SK-N-SH treated with all-trans-retinoic acid at 6 μM for 48 hours (cell line): ENCODE results near the gene RXFP4.

ENCODE experiments used
- ATAC-seq: fragments of 200-7000 bp; cut with Tn5 transposase; 3 replicates; pipeline ENCODE4 v1.9.1; 2020; ENCODE audit warnings: mild to moderate bottlenecking, moderate library complexity
- ARNTL ChIP-seq: fragments of 450-650 bp; formaldehyde crosslinking; IDR thresholded peaks from 2 replicates; pipeline ENCODE4 v1.5.0; 2020; ENCODE audit warnings: low read depth, mild to moderate bottlenecking, moderate library complexity, borderline replicate concordance
- BACH2 ChIP-seq: fragments of 250-450 bp; sonication (Bioruptor Pico); IDR thresholded peaks from 2 replicates; pipeline ENCODE4 v1.9.0; 2021; ENCODE audit warnings: mild to moderate bottlenecking, borderline replicate concordance
- CSDC2 ChIP-seq: fragments of 250-450 bp; sonication (Bioruptor Pico); IDR thresholded peaks from 2 replicates; pipeline ENCODE4 v1.5.0; 2020; ENCODE audit warnings: mild to moderate bottlenecking, moderate library complexity
- CSRNP3 ChIP-seq: fragments of 250-450 bp; sonication (Bioruptor Pico); IDR thresholded peaks from 2 replicates; pipeline ENCODE4 v1.5.1; 2021; ENCODE audit warnings: mild to moderate bottlenecking, moderate library complexity
- GLIS3 ChIP-seq: fragments of 250-450 bp; sonication (Bioruptor Pico); IDR thresholded peaks from 2 replicates; pipeline ENCODE4 v1.5.0; 2020; ENCODE audit warnings: mild to moderate bottlenecking, moderate library complexity
- ISL1 ChIP-seq: fragments of 250-450 bp; sonication (Bioruptor Pico); IDR thresholded peaks from 2 replicates; pipeline ENCODE4 v2.1.2; 2022; ENCODE audit warnings: mild to moderate bottlenecking, moderate library complexity
- PPARA ChIP-seq: fragments of 250-450 bp; sonication (Bioruptor Pico); IDR thresholded peaks from 2 replicates; pipeline ENCODE4 v1.5.0; 2020; ENCODE audit warnings: mild to moderate bottlenecking, borderline replicate concordance
- SNAI2 ChIP-seq: fragments of 250-450 bp; sonication (Bioruptor Pico); IDR thresholded peaks from 2 replicates; pipeline ENCODE4 v1.5.0; 2020; ENCODE audit warnings: mild to moderate bottlenecking, moderate library complexity
- TCF4 ChIP-seq: fragments of 250-450 bp; sonication (Bioruptor Pico); IDR thresholded peaks from 2 replicates; pipeline ENCODE4 v1.8.0; 2021; ENCODE audit warnings: mild to moderate bottlenecking, moderate library complexity, borderline replicate concordance
- TOX ChIP-seq: fragments of 250-450 bp; sonication (Bioruptor Pico); IDR thresholded peaks from 2 replicates; pipeline ENCODE4 v1.8.0; 2021; ENCODE audit warnings: mild to moderate bottlenecking, moderate library complexity, borderline replicate concordance
- TSHZ2 ChIP-seq: fragments of 250-450 bp; sonication (Bioruptor Pico); IDR thresholded peaks from 2 replicates; pipeline ENCODE4 v1.5.0; 2020; ENCODE audit warnings: mild to moderate bottlenecking, moderate library complexity
- ZC3H10 ChIP-seq: fragments of 250-450 bp; sonication (Bioruptor Pico); IDR thresholded peaks from 2 replicates; pipeline ENCODE4 v1.5.1; 2021; ENCODE audit warnings: mild to moderate bottlenecking, moderate library complexity
- ZFP3 ChIP-seq: fragments of 250-450 bp; sonication (Bioruptor Pico); IDR thresholded peaks from 2 replicates; pipeline ENCODE4 v1.5.0; 2020; ENCODE audit warnings: mild to moderate bottlenecking, moderate library complexity
- ZFP30 ChIP-seq: fragments of 450-650 bp; formaldehyde crosslinking; IDR thresholded peaks from 2 replicates; pipeline ENCODE4 v1.5.0; 2022; ENCODE audit warnings: mild to moderate bottlenecking, moderate library complexity
- ZNF565 ChIP-seq: fragments of 450-650 bp; formaldehyde crosslinking; conservative IDR thresholded peaks from 2 replicates; pipeline ENCODE4 v1.5.0; 2020; ENCODE audit warnings: low read depth, mild to moderate bottlenecking, moderate library complexity
- ZNF70 ChIP-seq: fragments of 450-650 bp; formaldehyde crosslinking; IDR thresholded peaks from 2 replicates; pipeline ENCODE4 v1.5.0; 2020; ENCODE audit warnings: mild to moderate bottlenecking, moderate library complexity
- ZNF8 ChIP-seq: fragments of 450-650 bp; formaldehyde crosslinking; IDR thresholded peaks from 2 replicates; pipeline ENCODE4 v1.5.0; 2020; ENCODE audit warnings: mild to moderate bottlenecking, moderate library complexity
- TF ChIP-seq, protein P1 (sequence below): fragments of 250-450 bp; sonication (Bioruptor Pico); IDR thresholded peaks from 2 replicates; pipeline ENCODE4 v1.8.0; 2020; ENCODE audit warnings: mild to moderate bottlenecking, moderate library complexity, borderline replicate concordance
- TF ChIP-seq, protein P2 (sequence below): fragments of 250-450 bp; sonication (Bioruptor Pico); IDR thresholded peaks from 2 replicates; pipeline ENCODE4 v1.5.1; 2020; ENCODE audit warnings: low read depth, mild to moderate bottlenecking, moderate library complexity

The RXFP4 gene

GRCh38 chr1:155947741-155948140 is 6.3 kb downstream of the RXFP4 start:
- TF ChIP-seq SNAI2 (CRISPR knock-in tag) (no peak), ZFP3 (no peak), BACH2 (CRISPR knock-in tag) (no peak), ZFP30 (no peak), ARNTL (CRISPR knock-in tag) (no peak), ZNF70 (no peak)
- TF ChIP-seq, protein P1, sequence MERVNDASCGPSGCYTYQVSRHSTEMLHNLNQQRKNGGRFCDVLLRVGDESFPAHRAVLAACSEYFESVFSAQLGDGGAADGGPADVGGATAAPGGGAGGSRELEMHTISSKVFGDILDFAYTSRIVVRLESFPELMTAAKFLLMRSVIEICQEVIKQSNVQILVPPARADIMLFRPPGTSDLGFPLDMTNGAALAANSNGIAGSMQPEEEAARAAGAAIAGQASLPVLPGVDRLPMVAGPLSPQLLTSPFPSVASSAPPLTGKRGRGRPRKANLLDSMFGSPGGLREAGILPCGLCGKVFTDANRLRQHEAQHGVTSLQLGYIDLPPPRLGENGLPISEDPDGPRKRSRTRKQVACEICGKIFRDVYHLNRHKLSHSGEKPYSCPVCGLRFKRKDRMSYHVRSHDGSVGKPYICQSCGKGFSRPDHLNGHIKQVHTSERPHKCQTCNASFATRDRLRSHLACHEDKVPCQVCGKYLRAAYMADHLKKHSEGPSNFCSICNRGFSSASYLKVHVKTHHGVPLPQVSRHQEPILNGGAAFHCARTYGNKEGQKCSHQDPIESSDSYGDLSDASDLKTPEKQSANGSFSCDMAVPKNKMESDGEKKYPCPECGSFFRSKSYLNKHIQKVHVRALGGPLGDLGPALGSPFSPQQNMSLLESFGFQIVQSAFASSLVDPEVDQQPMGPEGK (CRISPR knock-in tag) = no peak
- ATAC-seq = no peak

GRCh38 chr1:155950829-155951228 is 9.4 kb downstream of the RXFP4 start:
- ATAC-seq = no peak; the same call in 1 of the 3 replicates
- TF ChIP-seq GLIS3 (no peak), SNAI2 (CRISPR knock-in tag) (no peak), TCF4 (CRISPR knock-in tag) (no peak), ZNF70 (no peak), CSRNP3 (CRISPR knock-in tag) (no peak), ISL1 (CRISPR knock-in tag) (no peak), CSDC2 (no peak), TOX (CRISPR knock-in tag) (no peak), ZNF565 (CRISPR knock-in tag) (no peak), ZC3H10 (no peak)
- TF ChIP-seq, protein P1 (CRISPR knock-in tag) = no peak

GRCh38 chr1:155951753-155952504 is 10.5 kb downstream of the RXFP4 start:
- no peak for TF ChIP-seq CSDC2
- no peak for TF ChIP-seq BACH2 (CRISPR knock-in tag)
- TF ChIP-seq GLIS3 = no peak
- TF ChIP-seq, protein P2, sequence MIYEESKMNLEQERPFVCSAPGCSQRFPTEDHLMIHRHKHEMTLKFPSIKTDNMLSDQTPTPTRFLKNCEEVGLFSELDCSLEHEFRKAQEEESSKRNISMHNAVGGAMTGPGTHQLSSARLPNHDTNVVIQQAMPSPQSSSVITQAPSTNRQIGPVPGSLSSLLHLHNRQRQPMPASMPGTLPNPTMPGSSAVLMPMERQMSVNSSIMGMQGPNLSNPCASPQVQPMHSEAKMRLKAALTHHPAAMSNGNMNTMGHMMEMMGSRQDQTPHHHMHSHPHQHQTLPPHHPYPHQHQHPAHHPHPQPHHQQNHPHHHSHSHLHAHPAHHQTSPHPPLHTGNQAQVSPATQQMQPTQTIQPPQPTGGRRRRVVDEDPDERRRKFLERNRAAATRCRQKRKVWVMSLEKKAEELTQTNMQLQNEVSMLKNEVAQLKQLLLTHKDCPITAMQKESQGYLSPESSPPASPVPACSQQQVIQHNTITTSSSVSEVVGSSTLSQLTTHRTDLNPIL (CRISPR knock-in tag) = no peak
- TF ChIP-seq ZNF565 (CRISPR knock-in tag) = no peak
- no peak for TF ChIP-seq ZFP3
- TF ChIP-seq PPARA (CRISPR knock-in tag) = no peak
- no peak for TF ChIP-seq TSHZ2
- TF ChIP-seq ZNF8 (CRISPR knock-in tag) = no peak
- TF ChIP-seq ZC3H10 = no peak
- TF ChIP-seq TCF4 (CRISPR knock-in tag) = no peak
- TF ChIP-seq, protein P1 (CRISPR knock-in tag) = no peak
- no peak for ATAC-seq
